ENCODE data around the gene DEGS1. TPM values are rescaled to one million over a fixed set of nuclear protein-coding genes. Genes with fewer than 3 reads are reported as not detected.

Gene DEGS1
- total and polyA plus RNA-seq, 5 experiments from 2014 or later: 35.0 to 77.9 (median 49.0) TPM

- POLR2A ChIA-PET: interaction anchor here (0.6 to 1.8 kb wide), 5 partner anchors 13 to 76 kb away, joined by 3 to 19 read pairs (median 3); partner anchors contain the start of gene DEGS1
- Mint-ChIP-seq H3K9me3 (no peaks in the 10 kb centered on the region), H3K4me1 (peaks cover 19 to 36% (median 32%) of the 10 kb centered on the region in 4 donors), H3K27me3 (no peaks in the 10 kb centered on the region), H3K4me3 (peak overlapping the region; percentile 17 to 69 (median 57)), H3K36me3 (no peaks in the 10 kb centered on the region), H3K27ac (peak overlapping the region in 9 of 10 donors; percentile 13 to 89 (median 61))
- ATAC-seq (peak; percentile 94), DNase-seq (peak in 8 of 10 donors; percentile 22 to 79 (median 38))
These were observed 14.1 kb upstream of the DEGS1 start for GRCh38 chr1:224168859-224169380.

GRCh38 chr1:224169718-224170270 lies 13.2 kb upstream of the DEGS1 start:
- H3K4me1 Mint-ChIP-seq: peaks cover 17 to 36% (median 31%) of the 10 kb centered on the region in 4 donors
- peak overlapping the region in 7 of 10 donors; percentile 18 to 75 (median 60) for H3K4me3 Mint-ChIP-seq
- no peaks in the 10 kb centered on the region for H3K27me3 Mint-ChIP-seq
- H3K36me3 Mint-ChIP-seq: no peaks in the 10 kb centered on the region
- ATAC-seq: no peak
- peak overlapping the region in 5 of 10 donors; percentile 13 to 52 (median 39) for H3K27ac Mint-ChIP-seq
- POLR2A ChIA-PET: interaction anchor here (0.5 to 1.8 kb wide), 5 partner anchors 9 to 179 kb away, joined by 3 to 19 read pairs (median 3); partner anchors contain the start of gene DEGS1
- DNase-seq: no peak
- H3K9me3 Mint-ChIP-seq: no peaks in the 10 kb centered on the region

- peaks cover 0 to under 1% (median 0%) of the 10 kb centered on the region in 5 donors for H3K27me3 Mint-ChIP-seq
- H3K36me3 Mint-ChIP-seq: no peaks in the 10 kb centered on the region
- peaks cover 17 to 36% (median 33%) of the 10 kb centered on the region in 4 donors for H3K4me1 Mint-ChIP-seq
- no peak for ATAC-seq
- POLR2A ChIA-PET: interaction anchor here (0.5 to 1.8 kb wide), 4 partner anchors 9 to 178 kb away, joined by 3 to 19 read pairs (median 5); partner anchors contain the start of gene DEGS1
- H3K9me3 Mint-ChIP-seq: no peaks in the 10 kb centered on the region
- DNase-seq: no peak
- peak overlapping the region in 7 of 10 donors; percentile 4 to 39 (median 24) for H3K27ac Mint-ChIP-seq
- H3K4me3 Mint-ChIP-seq: peak overlapping the region in 7 of 10 donors; percentile 20 to 75 (median 54)
These were observed 12.7 kb upstream of the DEGS1 start for GRCh38 chr1:224170343-224170742.

- H3K27ac Mint-ChIP-seq: peak overlapping the region in 6 of 10 donors; percentile 4 to 79 (median 18)
- H3K4me3 Mint-ChIP-seq: peak overlapping the region in 7 of 10 donors; percentile 20 to 75 (median 54)
- H3K27me3 Mint-ChIP-seq: peaks cover 0 to 2% (median 0%) of the 10 kb centered on the region in 5 donors
- POLR2A ChIA-PET: interaction anchor here (0.8 kb wide), 1 partner anchor 42 kb away, joined by 7 read pairs; no protein-coding TSS in a partner anchor
- H3K36me3 Mint-ChIP-seq: no peaks in the 10 kb centered on the region
- ATAC-seq: peak; percentile 56
- peaks cover 17 to 42% (median 37%) of the 10 kb centered on the region in 4 donors for H3K4me1 Mint-ChIP-seq
- DNase-seq: peak in 9 of 10 donors; percentile 22 to 73 (median 45)
- H3K9me3 Mint-ChIP-seq: no peaks in the 10 kb centered on the region
These were observed 12.1 kb upstream of the DEGS1 start for GRCh38 chr1:224170748-224171478.

- peak overlapping the region in 2 of 10 donors; percentile 15 to 58 for H3K27ac Mint-ChIP-seq
- peaks cover 0 to 2% (median 0%) of the 10 kb centered on the region in 5 donors for H3K27me3 Mint-ChIP-seq
- no peak for DNase-seq
- POLR2A ChIA-PET: interaction anchor here (0.6 to 2.8 kb wide), 3 partner anchors 10 to 285 kb away, joined by 3 to 12 read pairs (median 4); partner anchors contain the start of gene DEGS1
- H3K4me3 Mint-ChIP-seq: no peak overlapping the region
- no peak for ATAC-seq
- no peaks in the 10 kb centered on the region for H3K9me3 Mint-ChIP-seq
- H3K36me3 Mint-ChIP-seq: no peaks in the 10 kb centered on the region
- peaks cover 17 to 42% (median 37%) of the 10 kb centered on the region in 4 donors for H3K4me1 Mint-ChIP-seq
These were observed 10.8 kb upstream of the DEGS1 start for GRCh38 chr1:224172229-224172628.

GRCh38 chr1:224173523-224173922 lies 9.5 kb upstream of the DEGS1 start:
- Mint-ChIP-seq H3K27me3 (peaks cover 0 to 2% (median 0%) of the 10 kb centered on the region in 5 donors), H3K36me3 (no peaks in the 10 kb centered on the region), H3K4me1 (peaks cover 17 to 42% (median 35%) of the 10 kb centered on the region in 4 donors), H3K4me3 (no peak overlapping the region), H3K9me3 (no peaks in the 10 kb centered on the region), H3K27ac (no peak overlapping the region)
- ATAC-seq: no peak
- no peak for DNase-seq
- POLR2A ChIA-PET: interaction anchor here (2.8 kb wide), 1 partner anchor 9 kb away, joined by 12 read pairs; the partner anchor contains the start of gene DEGS1

GRCh38 chr1:224175617-224176016 lies 7.4 kb upstream of the DEGS1 start:
- DNase-seq: peak in 1 of 10 donors; percentile 23
- peak overlapping the region in 1 of 10 donors; percentile 28 for H3K27ac Mint-ChIP-seq
- peaks cover 0 to 2% (median 0%) of the 10 kb centered on the region in 5 donors for H3K27me3 Mint-ChIP-seq
- peak; percentile 40 to 62 for ATAC-seq
- no peaks in the 10 kb centered on the region for H3K9me3 Mint-ChIP-seq
- no peaks in the 10 kb centered on the region for H3K36me3 Mint-ChIP-seq
- H3K4me3 Mint-ChIP-seq: peak overlapping the region in 8 of 10 donors; percentile 32 to 68 (median 50)
- POLR2A ChIA-PET: interaction anchor here (0.6 to 1.1 kb wide), 3 partner anchors 9 to 15 kb away, joined by 3 to 4 read pairs (median 4); no protein-coding TSS in a partner anchor
- H3K4me1 Mint-ChIP-seq: peaks cover 5 to 21% (median 14%) of the 10 kb centered on the region in 4 donors

- Mint-ChIP-seq H3K4me1 (peaks cover 6 to 24% (median 20%) of the 10 kb centered on the region in 4 donors), H3K4me3 (no peak overlapping the region), H3K9me3 (no peaks in the 10 kb centered on the region), H3K36me3 (no peaks in the 10 kb centered on the region), H3K27me3 (peaks cover 0 to 2% (median 0%) of the 10 kb centered on the region in 5 donors), H3K27ac (peak overlapping the region in 1 of 10 donors; percentile 52)
- DNase-seq (no peak), ATAC-seq (no peak)
- POLR2A ChIA-PET: interaction anchor here (0.7 kb wide), 1 partner anchor 7 kb away, joined by 5 read pairs; no protein-coding TSS in a partner anchor
These were observed 5.6 kb upstream of the DEGS1 start for GRCh38 chr1:224177356-224177999.

GRCh38 chr1:224178894-224179293 lies 4.1 kb upstream of the DEGS1 start:
- POLR2A ChIA-PET: interaction anchor here (0.6 to 1.2 kb wide), 2 partner anchors 9 to 51 kb away, joined by 3 to 4 read pairs; no protein-coding TSS in a partner anchor
- Mint-ChIP-seq H3K9me3 (no peaks in the 10 kb centered on the region), H3K27me3 (peaks cover 0 to 2% (median 0%) of the 10 kb centered on the region in 5 donors), H3K4me1 (peaks cover 6 to 26% (median 22%) of the 10 kb centered on the region in 4 donors), H3K36me3 (no peaks in the 10 kb centered on the region), H3K27ac (peak overlapping the region in 1 of 10 donors; percentile 21), H3K4me3 (no peak overlapping the region)
- DNase-seq: no peak
- ATAC-seq: no peak

- no peak for ATAC-seq
- Mint-ChIP-seq H3K4me1 (peaks cover 12 to 40% (median 34%) of the 10 kb centered on the region in 4 donors), H3K27ac (peak overlapping the region in 7 of 10 donors; percentile 68 to 99 (median 96)), H3K9me3 (no peaks in the 10 kb centered on the region), H3K27me3 (no peaks in the 10 kb centered on the region), H3K4me3 (peak overlapping the region in 2 of 10 donors; percentile 18 to 33), H3K36me3 (peaks cover 0 to 5% (median 0%) of the 10 kb centered on the region in 3 donors)
- DNase-seq: no peak
- POLR2A ChIA-PET: interaction anchor here (0.9 to 2.9 kb wide), 4 partner anchors 12 to 149 kb away, joined by 4 to 19 read pairs (median 12); partner anchors contain the start of gene NVL
These were observed 2.1 kb upstream of the DEGS1 start for GRCh38 chr1:224180783-224181452.

- DNase-seq (no peak), ATAC-seq (no peak)
- H3K27me3 Mint-ChIP-seq: no peaks in the 10 kb centered on the region
- peaks cover 12 to 45% (median 37%) of the 10 kb centered on the region in 4 donors for H3K4me1 Mint-ChIP-seq
- POLR2A ChIA-PET: interaction anchor here (0.9 to 2.9 kb wide), 5 partner anchors 9 to 148 kb away, joined by 4 to 19 read pairs (median 12); partner anchors contain the start of gene NVL
- peak overlapping the region in 9 of 10 donors; percentile 84 to 96 (median 93) for H3K4me3 Mint-ChIP-seq
- no peaks in the 10 kb centered on the region for H3K9me3 Mint-ChIP-seq
- H3K27ac Mint-ChIP-seq: peak overlapping the region in 9 of 10 donors; percentile 89 to 99 (median 97)
- peaks cover 0 to 5% (median 0%) of the 10 kb centered on the region in 3 donors for H3K36me3 Mint-ChIP-seq
These were observed 1.6 kb upstream of the DEGS1 start for GRCh38 chr1:224181453-224181810.

All from naive thymus-derived CD8-positive, alpha-beta T cell (primary cell).